Ovary (tissue), 9 donors: ENCODE measurements around the gene FBP1. TPM values are rescaled to one million over a fixed set of nuclear protein-coding genes. Genes with fewer than 3 reads are reported as not detected.

Experiments
- DNase-seq, 5 donors: peaks; one replicate each; pipeline ENCODE4 v3.0.0-alpha.2; 2019 to 2020
- H3K27ac ChIP-seq, 2 donors: fragments of 200-600 bp; one replicate each; pipeline versions ENCODE4 v1.5.1 to v1.8.0; 2019 to 2022
- H3K27me3 ChIP-seq: fragments of 200-600 bp; one replicate; pipeline ENCODE4 v1.8.0; 2022
- H3K36me3 ChIP-seq: fragments of 200-600 bp; sonication (generic); one replicate; pipeline ENCODE4 v1.5.1; 2019
- H3K4me1 ChIP-seq: one replicate; pipeline ENCODE4 v1.8.1; 2013; ENCODE audit warnings: mild to moderate bottlenecking, moderate library complexity; ENCODE audit not compliant: insufficient read depth
- H3K4me3 ChIP-seq: fragments of 200-600 bp; sonication (generic); one replicate; pipeline ENCODE4 v1.5.1; 2017
- H3K9me3 ChIP-seq, 2 donors: fragments of 200-600 bp in 1 of 2; sonication (generic) in 1 of 2; one replicate each; pipeline versions ENCODE4 v1.5.1 to v1.8.1; 2013 to 2019; ENCODE audit warnings: mild to moderate bottlenecking in 1 of 2, moderate library complexity in 1 of 2
- EP300 ChIP-seq: sonication (generic); formaldehyde crosslinking; IDR thresholded peaks from one replicate; pipeline ENCODE4 v1.6.1; 2017; ENCODE audit warnings: antibody characterized with exemption
- POLR2A ChIP-seq: fragments of 450-650 bp; IDR thresholded peaks from one replicate; pipeline ENCODE4 v1.6.1; 2017; ENCODE audit warnings: antibody characterized with exemption, mild to moderate bottlenecking, moderate library complexity
- WGBS, 3 donors: extraction: QIAGEN DNeasy Blood & Tissue Kit in 1 of 3; methylation state at CpG; one replicate each; pipeline versions ENCODE4 v1.1.5 to v1.1.7; 2013 to 2017; 5-methylcytosine and 5-hydroxymethylcytosine counted together
- intact Hi-C, 4 donors: fragments of 100-400 bp; cut with DNase I; formaldehyde crosslinking; loops; one replicate each; pipeline versions ENCODE4 v1.11.0 to v1.15.1; 2022 to 2023
- polyA plus RNA-seq, 2 donors: library from polyadenylated mRNA; stranded (reverse); fragments of 200-250 nt in 1 of 2; fragments of 350-450 nt in 1 of 2; fragmentation: Illumina TruSeq in 1 of 2; extraction: RNeasy Lipid Tissue Mini Kit (QIAGEN cat#74804) in 1 of 2; gene quantifications; one replicate each; pipeline ENCODE4 v1.2.3, GENCODE V29; 2013 to 2014
- total RNA-seq, 7 donors: library from RNA; depleted of rRNA in 2 of 7; stranded (reverse); fragments of >200 nt in 2 of 7; fragmentation: NEBNext Ultra II Directional in 3 of 7; extraction: Animal tissue kit (Norgen Biotek cat#: 25700) in 3 of 7; gene quantifications; one replicate each; pipeline versions ENCODE4 v1.1.0 to v1.2.4, GENCODE V29; 2016 to 2023
- TF ChIP-seq, protein P1 (sequence below), 3 donors: fragments of 450-650 bp in 2 of 3; fragments of 200-600 bp in 1 of 3; IDR thresholded peaks; one replicate each; pipeline versions ENCODE4 v1.5.1 to v1.8.0; 2016 to 2022; ENCODE audit warnings: antibody characterized with exemption in 3 of 3, mild to moderate bottlenecking in 1 of 3
- donor health status: DM: no; HTN: no; CAD: no; lungs with moderate emphysema.
- donor health status: DM: no; HTN: no; CAD: no.
- donor health status: Bipolar disorder and iron deficiency.
- donor health status: DM: yes; HTN: yes; CAD: no.
- donor health status: DM: no; HTN: no; CAD: no.
- donor health status: DM: yes; HTN: yes; CAD: no.

FBP1 gene
- total and polyA plus RNA-seq, 9 donors = 0.30 to 16.9 (median 2.9) TPM

DNA sequence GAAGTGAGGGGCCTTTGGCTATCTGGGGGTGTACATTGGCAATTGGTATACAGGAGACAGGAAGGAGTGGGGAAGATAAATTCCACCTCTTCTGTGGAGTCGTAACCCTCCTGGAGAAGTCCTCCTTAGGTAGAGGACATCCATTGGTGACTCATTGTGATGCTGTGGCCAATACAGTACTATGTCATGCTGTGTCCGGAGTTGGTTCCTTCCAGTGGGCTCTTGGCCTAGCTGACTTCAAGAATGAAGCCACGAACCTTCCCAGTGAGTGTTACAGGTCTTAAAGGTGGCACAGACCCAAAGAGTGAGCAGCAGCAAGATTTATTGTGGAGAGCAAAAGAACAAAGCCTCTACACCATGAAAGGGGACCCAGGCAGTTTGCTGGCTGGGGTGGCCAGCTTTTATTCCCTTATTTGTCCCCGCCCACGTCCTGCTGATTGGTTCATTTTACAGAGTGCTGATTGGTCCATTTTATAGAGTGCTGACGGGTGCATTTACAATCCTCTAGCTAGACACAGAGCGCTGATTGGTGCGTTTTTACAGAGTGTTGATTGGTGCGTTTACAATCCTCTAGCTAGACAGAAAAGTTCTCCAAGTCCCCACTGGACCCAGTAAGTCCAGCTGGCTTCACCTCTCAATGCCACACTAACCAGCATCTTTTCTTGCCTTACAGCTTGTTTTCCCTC lies 37.3 kb upstream of the FBP1 start:
- 84 to 96% (median 92%) methylated on average over 9 of the region's 9 CpGs for WGBS, 3 donors
- intact Hi-C loops = no loop called here
- DNase-seq = no peak
- no peak overlapping the region for H3K27ac ChIP-seq
- peaks cover 1% of the 10 kb centered on the region for H3K4me1 ChIP-seq
- H3K27me3 ChIP-seq = no peaks in the 10 kb centered on the region
- H3K9me3 ChIP-seq = no peaks in the 10 kb centered on the region
- no peaks in the 10 kb centered on the region for H3K36me3 ChIP-seq
- no peak overlapping the region for H3K4me3 ChIP-seq
- TF ChIP-seq EP300 = no peak
- TF ChIP-seq POLR2A = no peak
- TF ChIP-seq, protein P1, sequence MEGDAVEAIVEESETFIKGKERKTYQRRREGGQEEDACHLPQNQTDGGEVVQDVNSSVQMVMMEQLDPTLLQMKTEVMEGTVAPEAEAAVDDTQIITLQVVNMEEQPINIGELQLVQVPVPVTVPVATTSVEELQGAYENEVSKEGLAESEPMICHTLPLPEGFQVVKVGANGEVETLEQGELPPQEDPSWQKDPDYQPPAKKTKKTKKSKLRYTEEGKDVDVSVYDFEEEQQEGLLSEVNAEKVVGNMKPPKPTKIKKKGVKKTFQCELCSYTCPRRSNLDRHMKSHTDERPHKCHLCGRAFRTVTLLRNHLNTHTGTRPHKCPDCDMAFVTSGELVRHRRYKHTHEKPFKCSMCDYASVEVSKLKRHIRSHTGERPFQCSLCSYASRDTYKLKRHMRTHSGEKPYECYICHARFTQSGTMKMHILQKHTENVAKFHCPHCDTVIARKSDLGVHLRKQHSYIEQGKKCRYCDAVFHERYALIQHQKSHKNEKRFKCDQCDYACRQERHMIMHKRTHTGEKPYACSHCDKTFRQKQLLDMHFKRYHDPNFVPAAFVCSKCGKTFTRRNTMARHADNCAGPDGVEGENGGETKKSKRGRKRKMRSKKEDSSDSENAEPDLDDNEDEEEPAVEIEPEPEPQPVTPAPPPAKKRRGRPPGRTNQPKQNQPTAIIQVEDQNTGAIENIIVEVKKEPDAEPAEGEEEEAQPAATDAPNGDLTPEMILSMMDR (IDR thresholded peaks at IDR 0.05) = no peak

DNA sequence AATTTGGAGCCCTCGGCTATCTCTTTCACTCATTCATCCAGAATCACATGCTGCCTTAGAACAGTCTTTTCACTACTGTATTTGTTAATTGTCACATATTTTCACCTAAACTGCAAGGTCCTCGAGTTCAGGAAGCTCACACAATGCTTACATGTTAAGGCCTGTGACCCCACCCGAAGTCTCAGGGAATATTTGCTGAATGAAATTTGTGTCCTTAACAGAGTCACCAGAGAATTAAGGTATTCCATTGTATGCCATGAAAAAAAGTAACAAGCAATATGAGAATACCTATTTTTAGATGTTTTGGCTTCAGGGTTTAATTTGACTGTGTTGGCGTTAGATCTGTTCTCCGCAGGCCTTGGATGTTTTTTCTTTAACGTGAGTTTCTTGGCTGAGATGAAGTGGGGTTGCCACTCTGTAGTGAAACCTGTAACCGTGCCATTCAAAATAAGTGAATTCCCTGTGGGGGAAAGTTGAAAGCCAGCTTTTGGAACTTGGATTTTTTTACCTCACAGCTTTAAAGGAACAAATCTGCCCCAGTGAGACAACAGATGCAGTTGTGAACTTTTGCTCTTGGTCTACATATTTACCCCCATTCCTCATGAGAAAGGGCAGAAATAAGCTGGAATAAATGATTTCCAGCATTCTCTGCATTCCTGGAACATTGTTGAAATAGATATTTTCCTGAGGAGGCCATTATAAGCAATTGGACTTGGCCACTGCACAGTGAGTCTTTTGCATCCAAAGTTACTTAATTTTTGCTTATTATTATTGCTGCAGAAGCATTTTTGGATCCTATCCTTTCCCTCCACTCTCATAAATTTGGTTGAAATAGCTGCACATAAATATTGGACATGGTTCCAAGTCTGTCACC lies 35.9 kb upstream of the FBP1 start:
- WGBS, 3 donors = 7 to 19% (median 9%) methylated on average over 7 of the region's 7 CpGs
- H3K36me3 ChIP-seq = no peaks in the 10 kb centered on the region
- peaks cover 1% of the 10 kb centered on the region for H3K4me1 ChIP-seq
- H3K4me3 ChIP-seq = no peak overlapping the region
- no peak for TF ChIP-seq POLR2A
- TF ChIP-seq, protein P1 (IDR thresholded peaks at IDR 0.05) = no peak
- TF ChIP-seq EP300 = no peak
- DNase-seq = no peak
- H3K27ac ChIP-seq = no peak overlapping the region
- no peaks in the 10 kb centered on the region for H3K9me3 ChIP-seq
- no peaks in the 10 kb centered on the region for H3K27me3 ChIP-seq
- intact Hi-C loops = no loop called here

DNA sequence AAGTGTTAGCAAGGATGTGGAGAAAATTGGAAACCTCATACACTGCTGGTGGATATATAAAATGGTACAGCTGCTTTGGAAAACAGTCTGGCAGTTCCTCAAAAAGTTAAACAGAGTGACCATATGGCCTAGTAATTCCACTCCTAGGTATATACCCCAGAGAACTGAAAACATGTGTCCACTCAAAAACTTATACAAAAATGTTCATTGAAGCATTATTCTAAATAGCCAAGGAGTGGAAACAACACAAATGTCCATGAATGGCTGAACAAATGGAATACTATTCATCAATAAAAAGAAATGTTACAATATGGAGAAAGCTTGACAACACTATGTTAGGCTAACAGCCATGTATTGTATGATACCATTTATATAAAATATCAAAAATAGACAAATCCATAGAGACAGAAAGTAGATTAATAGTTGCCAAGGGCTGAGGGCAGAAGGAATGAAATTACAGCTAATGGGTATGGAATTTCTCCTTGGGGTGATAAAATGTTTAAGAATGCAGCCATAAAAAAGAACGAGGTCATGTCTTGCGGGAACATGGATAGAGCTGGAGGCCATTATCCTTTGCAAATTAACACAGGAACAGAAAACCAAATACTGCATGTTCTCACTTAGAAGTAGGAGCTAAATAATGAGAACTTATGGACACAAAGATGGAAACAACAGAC lies 33.6 kb upstream of the FBP1 start:
- H3K4me1 ChIP-seq = peaks cover 5% of the 10 kb centered on the region
- no peaks in the 10 kb centered on the region for H3K27me3 ChIP-seq
- no peaks in the 10 kb centered on the region for H3K36me3 ChIP-seq
- 25 to 57% (median 45%) methylated on average over 2 of the region's 2 CpGs for WGBS, 3 donors
- TF ChIP-seq, protein P1 (IDR thresholded peaks at IDR 0.05) = no peak
- TF ChIP-seq POLR2A (no peak), EP300 (no peak)
- no peak overlapping the region for H3K4me3 ChIP-seq
- intact Hi-C loops = no loop called here
- H3K27ac ChIP-seq = no peak overlapping the region
- no peaks in the 10 kb centered on the region for H3K9me3 ChIP-seq
- DNase-seq = no peak

DNA sequence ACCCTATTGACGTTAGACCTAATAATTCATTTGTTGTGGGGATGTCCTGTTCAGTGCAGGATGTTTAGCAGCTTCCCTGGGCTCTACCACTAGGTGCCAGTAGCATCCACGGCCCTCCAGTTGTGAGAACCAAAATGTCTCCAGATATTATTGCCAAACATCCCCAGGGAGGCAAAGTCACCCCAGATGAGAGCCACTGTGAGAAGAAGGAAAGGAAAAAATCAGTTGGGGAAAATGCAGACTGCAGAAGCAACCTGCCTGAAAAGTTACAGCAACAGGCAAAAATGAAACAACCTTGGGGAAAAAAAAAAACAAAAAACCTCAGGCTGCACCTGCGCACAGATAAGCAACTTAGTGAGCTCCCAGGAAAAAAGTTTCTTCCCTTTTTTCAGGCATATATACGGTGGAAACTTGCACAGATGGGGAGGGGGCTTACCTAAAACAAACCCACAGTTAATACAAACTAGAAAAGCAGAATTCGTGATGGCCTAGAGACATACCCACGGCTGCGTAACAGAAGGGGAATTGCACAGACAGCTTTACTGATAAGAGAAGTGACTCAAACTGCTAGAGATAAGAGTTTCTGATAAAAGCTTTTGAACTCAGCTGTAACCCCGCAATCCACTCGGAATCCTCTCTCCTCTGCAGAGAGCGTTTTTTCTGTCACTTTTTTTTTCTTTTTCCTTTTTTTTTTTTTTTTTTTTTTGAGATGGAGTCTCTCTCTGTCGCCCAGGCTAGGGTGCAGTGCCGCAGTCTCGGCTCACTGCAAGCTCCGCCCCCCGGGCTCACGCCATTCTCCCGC lies 29.8 kb upstream of the FBP1 start:
- TF ChIP-seq POLR2A = no peak
- TF ChIP-seq, protein P1 (IDR thresholded peaks at IDR 0.05) = peak; percentile 24 to 53 (median 49)
- H3K27ac ChIP-seq = no peak overlapping the region

More for the DNA sequence above, 29.8 kb upstream of the FBP1 start:
- no peaks in the 10 kb centered on the region for H3K36me3 ChIP-seq
- H3K27me3 ChIP-seq = no peaks in the 10 kb centered on the region
- H3K9me3 ChIP-seq = no peaks in the 10 kb centered on the region
- intact Hi-C loops = no loop called here
- H3K4me1 ChIP-seq = peaks cover 3% of the 10 kb centered on the region
- DNase-seq = peak; percentile 40 to 56 (median 49)
- 15 to 24% (median 15%) methylated on average over 17 of the region's 17 CpGs for WGBS, 3 donors
- H3K4me3 ChIP-seq = no peak overlapping the region
